UCSD-AML1 (cell line): ENCODE data around the gene SEC31B.
A peak's percentile ranks its signal among the peaks of the same experiment; 100 is the strongest.

Experiments used
- DNase-seq: peaks from one replicate; lab custom pipeline; 2025; ENCODE audit not compliant: unreplicated experiment; lab: John Stamatoyannopoulos, UW

Gene SEC31B

GRCh38 chr10:100498059-100498458, 21.6 kb downstream of the SEC31B start:
- DNase-seq: no peak

GRCh38 chr10:100496567-100496966, 23.1 kb downstream of the SEC31B start:
- DNase-seq: no peak

- DNase-seq: no peak
Observed at GRCh38 chr10:100490531-100490930, 29.1 kb downstream of the SEC31B start.

- DNase-seq: no peak
Observed at GRCh38 chr10:100489396-100489795, 30.3 kb downstream of the SEC31B start.

GRCh38 chr10:100487529-100487928, 32.1 kb downstream of the SEC31B start:
- DNase-seq: no peak

GRCh38 chr10:100485801-100486495, 33.7 kb downstream of the SEC31B start:
- DNase-seq: no peak

GRCh38 chr10:100485366-100485765, 34.3 kb downstream of the SEC31B start:
- no peak for DNase-seq

- no peak for DNase-seq
Observed at GRCh38 chr10:100483876-100484666, 35.6 kb downstream of the SEC31B start.

- DNase-seq: no peak
Observed at GRCh38 chr10:100482834-100483185, 36.9 kb downstream of the SEC31B start.

- peak; percentile 55 for DNase-seq
Observed at GRCh38 chr10:100482181-100482833, 37.4 kb downstream of the SEC31B start.

GRCh38 chr10:100481462-100482081, 38.1 kb downstream of the SEC31B start:
- DNase-seq: peak; percentile 83

- DNase-seq: no peak
Observed at GRCh38 chr10:100480002-100480401, 39.7 kb downstream of the SEC31B start.

GRCh38 chr10:100479037-100479436, 40.6 kb downstream of the SEC31B start:
- DNase-seq: no peak

- DNase-seq: no peak
Observed at GRCh38 chr10:100477970-100478369, 41.7 kb downstream of the SEC31B start.

- DNase-seq: no peak
Observed at GRCh38 chr10:100470367-100470766, 49.3 kb downstream of the SEC31B start.

GRCh38 chr10:100469756-100470155, 49.9 kb downstream of the SEC31B start:
- DNase-seq: no peak

GRCh38 chr10:100468978-100469377, 50.7 kb downstream of the SEC31B start:
- DNase-seq: no peak

- no peak for DNase-seq
Observed at GRCh38 chr10:100468322-100468721, 51.3 kb downstream of the SEC31B start.

GRCh38 chr10:100462709-100463108, 57.0 kb downstream of the SEC31B start, which contains the start of gene WNT8B:
WNT8B (plus strand) TSS chr10:100463009; CDS start chr10:100463169, 160 bp downstream.
- DNase-seq: no peak

GRCh38 chr10:100448951-100449350, 70.7 kb downstream of the SEC31B start:
- DNase-seq: no peak

GRCh38 chr10:100447663-100448062, 72.0 kb downstream of the SEC31B start:
- no peak for DNase-seq
